ENCODE data around the gene PTTG2.

The PTTG2 gene

DNA sequence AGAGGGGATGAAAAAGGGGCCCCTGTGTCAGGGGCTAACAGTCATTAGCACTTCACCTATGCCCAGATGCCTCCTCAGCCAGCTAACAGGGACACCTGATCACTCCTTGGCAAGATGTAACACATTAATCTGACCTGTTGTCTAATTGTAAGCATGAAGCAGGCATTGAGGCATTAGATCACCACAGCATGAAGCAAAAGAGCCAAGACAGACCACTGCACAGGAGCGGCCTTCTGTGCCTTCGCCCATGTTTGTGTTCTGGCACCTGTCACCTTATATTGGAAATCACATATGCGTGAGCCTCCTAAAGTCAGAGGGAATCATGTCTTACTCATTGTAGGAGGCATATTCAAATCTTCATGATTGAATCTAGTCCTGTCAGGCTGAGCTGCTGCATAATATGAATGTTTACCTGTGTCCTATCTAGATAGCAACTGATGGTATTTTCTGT, 48.4 kb downstream of the PTTG2 start:
- no peak for DNase-seq (ENCODE audit: low read depth in 1 of 2, low spot score in 1 of 2)

DNA sequence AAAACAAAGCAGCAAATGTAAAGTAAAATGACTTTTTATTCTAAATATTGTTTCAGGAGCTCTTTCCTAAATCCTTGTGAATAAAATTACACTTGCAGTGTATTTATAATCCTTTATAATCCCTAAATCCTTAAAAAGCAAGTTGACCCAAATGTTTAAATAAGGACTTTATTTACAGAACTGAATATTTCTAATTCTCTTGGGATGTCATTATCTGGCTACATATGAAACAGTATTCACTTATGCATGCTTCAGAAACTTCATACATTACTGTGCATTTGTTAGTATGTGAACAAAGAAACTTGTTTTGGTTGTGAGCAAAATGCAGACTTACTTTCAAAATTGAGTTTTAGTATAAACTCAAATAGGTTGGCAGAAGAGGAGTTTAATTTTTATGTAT, 49.2 kb downstream of the PTTG2 start:
- DNase-seq (ENCODE audit: low read depth in 1 of 2, low spot score in 1 of 2) = no peak

DNA sequence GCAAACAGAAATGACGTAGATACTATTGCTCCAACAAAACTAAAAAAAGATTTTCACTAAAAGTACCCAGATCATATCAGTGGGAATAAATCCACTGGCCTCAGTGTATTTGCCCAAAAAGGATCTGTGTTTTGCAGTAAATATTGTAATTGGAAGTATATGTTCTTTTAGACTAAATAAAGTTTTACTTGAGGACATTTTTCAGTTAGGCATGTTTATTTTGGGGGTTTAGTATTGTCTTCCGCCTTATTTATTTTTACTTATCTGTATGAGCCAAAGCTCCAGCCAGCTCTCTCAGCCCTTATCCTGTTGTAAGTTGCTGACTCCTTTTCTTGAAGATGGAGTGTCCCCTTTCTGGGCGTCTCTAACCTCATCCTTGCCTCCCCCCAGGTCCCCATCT, 49.8 kb downstream of the PTTG2 start:
- no peak for DNase-seq (ENCODE audit: low read depth in 1 of 2, low spot score in 1 of 2)
